ENCODE measurements around the gene AMFR. TPM values are rescaled to one million over a fixed set of nuclear protein-coding genes. Genes with fewer than 3 reads are reported as not detected.

The AMFR gene
- total RNA-seq, 2 experiments from 2014 or later, result 26.7 to 33.0 TPM

DNA sequence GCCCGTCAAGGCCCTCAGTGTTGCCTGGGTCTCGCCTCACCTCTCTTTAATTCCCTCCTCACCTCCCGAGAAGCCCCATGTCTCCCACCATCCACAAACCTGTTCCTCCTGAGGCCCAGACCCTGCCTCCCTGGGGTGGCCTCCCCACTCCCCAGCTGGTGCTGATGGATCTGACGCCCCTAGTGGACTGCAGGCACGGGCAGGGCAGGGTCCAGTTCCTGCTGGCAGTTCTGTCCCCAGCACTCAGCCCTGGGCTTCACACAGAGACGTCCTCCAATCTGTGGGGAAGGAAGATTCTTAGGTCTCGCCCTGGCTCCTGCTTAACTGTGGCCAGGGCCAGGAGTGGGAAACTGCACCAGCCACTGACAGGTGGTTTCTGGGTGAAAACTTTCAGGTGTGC is 108.8 kb downstream of the AMFR start:
- CTCF ChIA-PET, result interaction anchor here (0.6 to 3.6 kb wide), 2 partner anchors 373 to 1059 kb away, joined by 3 to 32 read pairs; no protein-coding TSS in a partner anchor
- no peaks in the 10 kb centered on the region for H3K27me3 Mint-ChIP-seq (ENCODE audit: low read depth)
- H3K4me1 Mint-ChIP-seq (ENCODE audit: low read depth), result peaks cover 2% of the 10 kb centered on the region
- no peak overlapping the region for H3K4me3 Mint-ChIP-seq
- DNase-seq, result no peak
- no peaks in the 10 kb centered on the region for H3K36me3 Mint-ChIP-seq (ENCODE audit: low read depth)
- intact Hi-C loops (cut with micrococcal nuclease), result loop anchor here (5.0 kb wide), 1 partner anchor 474 kb away; no protein-coding TSS in a partner anchor
- no peaks in the 10 kb centered on the region for H3K9me3 Mint-ChIP-seq
- no peak overlapping the region for H3K27ac Mint-ChIP-seq

DNA sequence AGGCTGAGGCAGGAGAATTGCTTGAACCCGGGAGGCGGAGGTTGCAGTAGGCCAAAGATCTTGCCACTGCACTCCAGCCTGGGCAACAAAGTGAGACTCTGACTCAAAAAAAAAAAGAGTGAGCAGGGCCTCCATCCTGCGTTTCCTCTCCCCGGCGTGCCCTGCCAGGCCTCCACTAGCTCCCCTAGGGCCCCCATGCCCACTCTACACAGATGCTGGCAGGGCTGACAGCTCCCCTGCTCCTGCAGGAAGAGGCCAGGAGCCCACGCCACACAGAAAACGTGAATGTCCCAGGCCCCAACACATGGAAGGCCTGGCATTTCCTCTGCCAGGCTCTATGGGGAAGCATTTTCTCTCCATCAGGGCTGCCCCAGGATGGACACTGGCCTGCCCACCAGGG is 109.4 kb downstream of the AMFR start:
- CTCF ChIA-PET, result interaction anchor here (1.8 kb wide), 1 partner anchor 851 kb away, joined by 4 read pairs; no protein-coding TSS in a partner anchor
- no peak overlapping the region for H3K27ac Mint-ChIP-seq
- H3K4me1 Mint-ChIP-seq (ENCODE audit: low read depth), result peaks cover 2% of the 10 kb centered on the region
- H3K9me3 Mint-ChIP-seq, result no peaks in the 10 kb centered on the region
- intact Hi-C loops (cut with micrococcal nuclease), result loop anchor here (5.0 kb wide), 1 partner anchor 474 kb away; no protein-coding TSS in a partner anchor
- H3K4me3 Mint-ChIP-seq, result no peak overlapping the region
- no peaks in the 10 kb centered on the region for H3K36me3 Mint-ChIP-seq (ENCODE audit: low read depth)
- no peaks in the 10 kb centered on the region for H3K27me3 Mint-ChIP-seq (ENCODE audit: low read depth)
- DNase-seq, result no peak

- Mint-ChIP-seq H3K4me3 (no peak overlapping the region), H3K9me3 (no peaks in the 10 kb centered on the region), H3K4me1 (ENCODE audit: low read depth) (peaks cover 2% of the 10 kb centered on the region), H3K27me3 (ENCODE audit: low read depth) (no peaks in the 10 kb centered on the region), H3K27ac (no peak overlapping the region), H3K36me3 (ENCODE audit: low read depth) (no peaks in the 10 kb centered on the region)
- no peak for DNase-seq
- intact Hi-C loops (cut with micrococcal nuclease), result no loop called here
- CTCF ChIA-PET, result interaction anchor here (1.8 kb wide), 1 partner anchor 849 kb away, joined by 4 read pairs; no protein-coding TSS in a partner anchor
These were observed 111.0 kb downstream of the AMFR start for GRCh38 chr16:56314244-56314850.

DNA sequence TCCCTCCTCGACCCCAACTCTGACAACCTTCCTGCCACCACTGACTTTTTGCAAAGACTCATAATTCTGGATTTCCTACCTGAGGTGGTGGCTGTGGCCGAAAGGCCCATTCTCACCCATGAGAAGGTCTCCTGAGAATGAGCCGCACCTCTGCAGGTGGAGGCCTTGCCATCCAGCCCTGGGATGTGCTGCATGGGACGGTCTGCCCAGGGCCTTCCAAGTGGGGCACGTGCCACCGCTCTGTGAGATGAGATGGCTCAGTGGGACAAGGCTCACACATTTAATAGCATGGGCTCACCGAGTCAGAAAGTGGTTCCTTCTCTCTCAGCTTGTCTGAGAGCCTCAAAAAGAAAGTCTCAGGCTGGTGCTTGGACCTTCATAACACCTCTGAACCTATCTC is 112.8 kb downstream of the AMFR start:
- no peaks in the 10 kb centered on the region for H3K27me3 Mint-ChIP-seq (ENCODE audit: low read depth)
- DNase-seq, result no peak
- CTCF ChIA-PET, result no interaction called here
- H3K36me3 Mint-ChIP-seq (ENCODE audit: low read depth), result no peaks in the 10 kb centered on the region
- no peak overlapping the region for H3K4me3 Mint-ChIP-seq
- H3K9me3 Mint-ChIP-seq, result no peaks in the 10 kb centered on the region
- no peaks in the 10 kb centered on the region for H3K4me1 Mint-ChIP-seq (ENCODE audit: low read depth)
- no peak overlapping the region for H3K27ac Mint-ChIP-seq
- intact Hi-C loops (cut with micrococcal nuclease), result no loop called here

- no peak overlapping the region for H3K27ac Mint-ChIP-seq
- H3K27me3 Mint-ChIP-seq (ENCODE audit: low read depth), result no peaks in the 10 kb centered on the region
- no peak overlapping the region for H3K4me3 Mint-ChIP-seq
- H3K4me1 Mint-ChIP-seq (ENCODE audit: low read depth), result no peaks in the 10 kb centered on the region
- H3K36me3 Mint-ChIP-seq (ENCODE audit: low read depth), result no peaks in the 10 kb centered on the region
- CTCF ChIA-PET, result no interaction called here
- no peak for DNase-seq
- intact Hi-C loops (cut with micrococcal nuclease), result no loop called here
- no peaks in the 10 kb centered on the region for H3K9me3 Mint-ChIP-seq
These were observed 113.4 kb downstream of the AMFR start for GRCh38 chr16:56312028-56312300.

Other genes with a start within 250 kb of the AMFR start
- under 1 TPM; 0.25 to 0.50 TPM for gene GNAO1, start 234.1 kb downstream of the AMFR start, total RNA-seq
- 100 to 1,000 TPM; 324 to 330 TPM for gene NUDT21, start 25.8 kb upstream of the AMFR start, total RNA-seq
- 10 to 100 TPM; 48.5 to 50.6 TPM for gene OGFOD1, start 26.0 kb upstream of the AMFR start, total RNA-seq
- 10 to 100 TPM; 18.0 to 19.2 TPM for gene BBS2, start 94.5 kb upstream of the AMFR start, total RNA-seq
- not detected for gene MT4, start 139.5 kb upstream of the AMFR start, total RNA-seq
- gene MT3, start 164.0 kb upstream of the AMFR start, total RNA-seq, result 1 to 10 TPM in 1 of 2 experiments, under 1 TPM in 1; 0.64 to 1.6 TPM
- gene MT2A, start 183.0 kb upstream of the AMFR start, total RNA-seq, result 100 to 1,000 TPM in 1 of 2 experiments, 10 to 100 TPM in 1; 95.7 to 130 TPM
- 10 to 100 TPM; 12.2 to 12.4 TPM for gene MT1E, start 200.2 kb upstream of the AMFR start, total RNA-seq
- not detected for gene MT1M, start 207.1 kb upstream of the AMFR start, total RNA-seq
- not detected for gene MT1A, start 213.1 kb upstream of the AMFR start, total RNA-seq
- not detected for gene MT1B, start 226.3 kb upstream of the AMFR start, total RNA-seq
- gene MT1F, start 232.4 kb upstream of the AMFR start, total RNA-seq, result 1 to 10 TPM; 5.4 to 6.4 TPM
- 10 to 100 TPM; 22.4 to 23.8 TPM for gene MT1G, start 242.5 kb upstream of the AMFR start, total RNA-seq
- 1 to 10 TPM; 5.4 to 7.4 TPM for gene MT1H, start 244.3 kb upstream of the AMFR start, total RNA-seq